ENCODE results near the gene IFNL3.
"Not testable (repeated sequence)": the region's sequence is repeated elsewhere in the genome, so short reads cannot be mapped to it uniquely, and the experiment has no call there.

DNA sequence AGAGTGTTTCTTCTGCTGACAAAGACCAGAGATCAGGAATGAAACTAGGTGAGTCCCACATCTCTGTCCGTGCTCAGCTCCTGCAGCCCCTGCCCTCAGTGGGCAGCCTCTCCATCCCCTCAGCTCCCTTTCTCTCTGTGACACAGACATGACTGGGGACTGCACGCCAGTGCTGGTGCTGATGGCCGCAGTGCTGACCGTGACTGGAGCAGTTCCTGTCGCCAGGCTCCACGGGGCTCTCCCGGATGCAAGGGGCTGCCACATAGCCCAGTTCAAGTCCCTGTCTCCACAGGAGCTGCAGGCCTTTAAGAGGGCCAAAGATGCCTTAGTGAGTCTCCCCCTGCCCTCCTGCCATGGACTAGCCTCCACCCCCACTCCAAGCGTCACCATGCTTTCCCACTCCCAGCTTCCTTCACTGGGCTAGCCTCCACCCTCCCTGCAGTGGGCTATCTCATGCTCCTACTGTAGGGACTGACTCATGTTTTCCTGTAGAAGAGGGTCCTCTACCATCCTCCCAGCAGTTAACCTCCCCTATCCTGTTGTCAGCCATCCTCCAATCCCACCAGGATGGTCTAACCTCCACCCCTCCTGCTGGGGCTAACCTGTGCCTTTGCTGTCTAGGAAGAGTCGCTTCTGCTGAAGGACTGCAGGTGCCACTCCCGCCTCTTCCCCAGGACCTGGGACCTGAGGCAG is 23.9 kb upstream of the IFNL3 start:
- TF ChIP-seq, protein P1, sequence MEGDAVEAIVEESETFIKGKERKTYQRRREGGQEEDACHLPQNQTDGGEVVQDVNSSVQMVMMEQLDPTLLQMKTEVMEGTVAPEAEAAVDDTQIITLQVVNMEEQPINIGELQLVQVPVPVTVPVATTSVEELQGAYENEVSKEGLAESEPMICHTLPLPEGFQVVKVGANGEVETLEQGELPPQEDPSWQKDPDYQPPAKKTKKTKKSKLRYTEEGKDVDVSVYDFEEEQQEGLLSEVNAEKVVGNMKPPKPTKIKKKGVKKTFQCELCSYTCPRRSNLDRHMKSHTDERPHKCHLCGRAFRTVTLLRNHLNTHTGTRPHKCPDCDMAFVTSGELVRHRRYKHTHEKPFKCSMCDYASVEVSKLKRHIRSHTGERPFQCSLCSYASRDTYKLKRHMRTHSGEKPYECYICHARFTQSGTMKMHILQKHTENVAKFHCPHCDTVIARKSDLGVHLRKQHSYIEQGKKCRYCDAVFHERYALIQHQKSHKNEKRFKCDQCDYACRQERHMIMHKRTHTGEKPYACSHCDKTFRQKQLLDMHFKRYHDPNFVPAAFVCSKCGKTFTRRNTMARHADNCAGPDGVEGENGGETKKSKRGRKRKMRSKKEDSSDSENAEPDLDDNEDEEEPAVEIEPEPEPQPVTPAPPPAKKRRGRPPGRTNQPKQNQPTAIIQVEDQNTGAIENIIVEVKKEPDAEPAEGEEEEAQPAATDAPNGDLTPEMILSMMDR (IDR thresholded peaks at IDR 0.05; ENCODE audit: low read depth, low read length, missing input control): not testable (repeated sequence)
- TF ChIP-seq, protein P2, sequence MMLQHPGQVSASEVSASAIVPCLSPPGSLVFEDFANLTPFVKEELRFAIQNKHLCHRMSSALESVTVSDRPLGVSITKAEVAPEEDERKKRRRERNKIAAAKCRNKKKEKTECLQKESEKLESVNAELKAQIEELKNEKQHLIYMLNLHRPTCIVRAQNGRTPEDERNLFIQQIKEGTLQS (IDR thresholded peaks at IDR 0.05): not testable (repeated sequence)
- TF ChIP-seq, protein P3, sequence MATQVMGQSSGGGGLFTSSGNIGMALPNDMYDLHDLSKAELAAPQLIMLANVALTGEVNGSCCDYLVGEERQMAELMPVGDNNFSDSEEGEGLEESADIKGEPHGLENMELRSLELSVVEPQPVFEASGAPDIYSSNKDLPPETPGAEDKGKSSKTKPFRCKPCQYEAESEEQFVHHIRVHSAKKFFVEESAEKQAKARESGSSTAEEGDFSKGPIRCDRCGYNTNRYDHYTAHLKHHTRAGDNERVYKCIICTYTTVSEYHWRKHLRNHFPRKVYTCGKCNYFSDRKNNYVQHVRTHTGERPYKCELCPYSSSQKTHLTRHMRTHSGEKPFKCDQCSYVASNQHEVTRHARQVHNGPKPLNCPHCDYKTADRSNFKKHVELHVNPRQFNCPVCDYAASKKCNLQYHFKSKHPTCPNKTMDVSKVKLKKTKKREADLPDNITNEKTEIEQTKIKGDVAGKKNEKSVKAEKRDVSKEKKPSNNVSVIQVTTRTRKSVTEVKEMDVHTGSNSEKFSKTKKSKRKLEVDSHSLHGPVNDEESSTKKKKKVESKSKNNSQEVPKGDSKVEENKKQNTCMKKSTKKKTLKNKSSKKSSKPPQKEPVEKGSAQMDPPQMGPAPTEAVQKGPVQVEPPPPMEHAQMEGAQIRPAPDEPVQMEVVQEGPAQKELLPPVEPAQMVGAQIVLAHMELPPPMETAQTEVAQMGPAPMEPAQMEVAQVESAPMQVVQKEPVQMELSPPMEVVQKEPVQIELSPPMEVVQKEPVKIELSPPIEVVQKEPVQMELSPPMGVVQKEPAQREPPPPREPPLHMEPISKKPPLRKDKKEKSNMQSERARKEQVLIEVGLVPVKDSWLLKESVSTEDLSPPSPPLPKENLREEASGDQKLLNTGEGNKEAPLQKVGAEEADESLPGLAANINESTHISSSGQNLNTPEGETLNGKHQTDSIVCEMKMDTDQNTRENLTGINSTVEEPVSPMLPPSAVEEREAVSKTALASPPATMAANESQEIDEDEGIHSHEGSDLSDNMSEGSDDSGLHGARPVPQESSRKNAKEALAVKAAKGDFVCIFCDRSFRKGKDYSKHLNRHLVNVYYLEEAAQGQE (IDR thresholded peaks at IDR 0.05): not testable (repeated sequence)
- TF ChIP-seq GABPA (IDR thresholded peaks at IDR 0.05 in 1 of 2, conservative IDR thresholded peaks at IDR 0.05 in 1 of 2); SP1 (IDR thresholded peaks at IDR 0.05); RAD21 (IDR thresholded peaks at IDR 0.05); RXRA (IDR thresholded peaks at IDR 0.05); EGR1 (IDR thresholded peaks at IDR 0.05; ENCODE audit: low read depth in 2 of 2); TAF1 (conservative IDR thresholded peaks at IDR 0.05): not testable (repeated sequence)
